ENCODE data around the gene NLGN2. TPM values are rescaled to one million over a fixed set of nuclear protein-coding genes. Genes with fewer than 3 reads are reported as not detected.

The NLGN2 gene
- total RNA-seq, 2 donors from 2014 or later = 4.5 to 21.7 TPM

- no peak for ATAC-seq (replicated peaks)
- peaks cover 5% of the 10 kb centered on the region for H3K4me1 Mint-ChIP-seq
Measured at GRCh38 chr17:7467498-7467897, 59.9 kb downstream of the NLGN2 start.

GRCh38 chr17:7468290-7468689, 60.6 kb downstream of the NLGN2 start:
- H3K27ac Mint-ChIP-seq = no peak overlapping the region

More at GRCh38 chr17:7467498-7467897, 59.9 kb downstream of the NLGN2 start:
- H3K4me3 Mint-ChIP-seq = no peak overlapping the region
- H3K9me3 Mint-ChIP-seq = no peaks in the 10 kb centered on the region
- H3K36me3 Mint-ChIP-seq (ENCODE audit: low read depth) = peaks cover 30% of the 10 kb centered on the region
- no peaks in the 10 kb centered on the region for H3K27me3 Mint-ChIP-seq
- H3K27ac Mint-ChIP-seq = peak overlapping the region; percentile 50

GRCh38 chr17:7468804-7469389, 61.3 kb downstream of the NLGN2 start:
- Mint-ChIP-seq H3K27ac (no peak overlapping the region), H3K27me3 (no peaks in the 10 kb centered on the region), H3K4me1 (peaks cover 5% of the 10 kb centered on the region), H3K4me3 (no peak overlapping the region), H3K36me3 (ENCODE audit: low read depth) (peaks cover 18% of the 10 kb centered on the region), H3K9me3 (no peaks in the 10 kb centered on the region)
- ATAC-seq (replicated peaks) = no peak

More at GRCh38 chr17:7468290-7468689, 60.6 kb downstream of the NLGN2 start:
- H3K4me1 Mint-ChIP-seq = peaks cover 5% of the 10 kb centered on the region
- no peak for ATAC-seq (replicated peaks)
- peaks cover 24% of the 10 kb centered on the region for H3K36me3 Mint-ChIP-seq (ENCODE audit: low read depth)
- no peaks in the 10 kb centered on the region for H3K9me3 Mint-ChIP-seq
- H3K4me3 Mint-ChIP-seq = no peak overlapping the region
- H3K27me3 Mint-ChIP-seq = no peaks in the 10 kb centered on the region

Other genes with a start within 250 kb of the NLGN2 start
- 1 to 10 TPM in 1 of 2 donors, under 1 TPM in 1; 0.67 to 4.5 TPM for gene ASGR1, start 228.5 kb upstream of the NLGN2 start, total RNA-seq
- gene DLG4, start 188.0 kb upstream of the NLGN2 start, total RNA-seq = 10 to 100 TPM in 1 of 2 donors, 1 to 10 TPM in 1; 5.9 to 19.4 TPM
- gene ACADVL, start 187.9 kb upstream of the NLGN2 start, total RNA-seq = 100 to 1,000 TPM; 495 to 517 TPM
- gene DVL2, start 173.3 kb upstream of the NLGN2 start, total RNA-seq = 10 to 100 TPM; 49.1 to 77.5 TPM
- gene PHF23, start 168.4 kb upstream of the NLGN2 start, total RNA-seq = 10 to 100 TPM; 43.5 to 52.3 TPM
- 100 to 1,000 TPM; 190 to 239 TPM for gene GABARAP, start 165.4 kb upstream of the NLGN2 start, total RNA-seq
- gene CTDNEP1, start 156.1 kb upstream of the NLGN2 start, total RNA-seq = 100 to 1,000 TPM; 152 to 209 TPM
- gene ELP5, start 155.6 kb upstream of the NLGN2 start, total RNA-seq = 10 to 100 TPM; 43.7 to 72.0 TPM
- 1 to 10 TPM in 1 of 2 donors, under 1 TPM in 1; 0.52 to 1.0 TPM for gene CLDN7, start 145.4 kb upstream of the NLGN2 start, total RNA-seq
- not detected for gene SLC2A4, start 126.1 kb upstream of the NLGN2 start, total RNA-seq
- under 1 TPM; 0.15 to 0.26 TPM for gene YBX2, start 113.2 kb upstream of the NLGN2 start, total RNA-seq
- gene EIF5A, start 100.2 kb upstream of the NLGN2 start, total RNA-seq = 100 to 1,000 TPM; 429 to 978 TPM
- 10 to 100 TPM; 38.3 to 65.6 TPM for gene GPS2, start 92.5 kb upstream of the NLGN2 start, total RNA-seq
- 10 to 100 TPM; 22.9 to 33.0 TPM for gene NEURL4, start 78.5 kb upstream of the NLGN2 start, total RNA-seq
- 100 to 1,000 TPM; 527 to 774 TPM for gene ACAP1, start 71.3 kb upstream of the NLGN2 start, total RNA-seq
- 10 to 100 TPM; 14.0 to 96.8 TPM for gene KCTD11, start 55.7 kb upstream of the NLGN2 start, total RNA-seq
- 1 to 10 TPM in 1 of 2 donors, under 1 TPM in 1; 0.22 to 1.1 TPM for gene TMEM95, start 52.7 kb upstream of the NLGN2 start, total RNA-seq
- 1 to 10 TPM; 2.9 to 4.8 TPM for gene TNK1, start 26.8 kb upstream of the NLGN2 start, total RNA-seq
- 10 to 100 TPM; 62.8 to 94.4 TPM for gene PLSCR3, start 13.3 kb upstream of the NLGN2 start, total RNA-seq
- 10 to 100 TPM; 64.1 to 69.7 TPM for gene TMEM256, start 3.7 kb upstream of the NLGN2 start, total RNA-seq
- not detected for gene SPEM1, start 12.5 kb downstream of the NLGN2 start, total RNA-seq
- not detected for gene SPEM2, start 17.8 kb downstream of the NLGN2 start, total RNA-seq
- gene SPEM3, start 21.0 kb downstream of the NLGN2 start, total RNA-seq = not detected
- 10 to 100 TPM; 17.7 to 18.0 TPM for gene TMEM102, start 27.6 kb downstream of the NLGN2 start, total RNA-seq
- 10 to 100 TPM in 1 of 2 donors, 1 to 10 TPM in 1; 4.4 to 16.9 TPM for gene FGF11, start 31.7 kb downstream of the NLGN2 start, total RNA-seq
- 10 to 100 TPM; 10.9 to 13.0 TPM for gene CHRNB1, start 37.2 kb downstream of the NLGN2 start, total RNA-seq
- 10 to 100 TPM; 18.9 to 27.5 TPM for gene ZBTB4, start 71.8 kb downstream of the NLGN2 start, total RNA-seq
- gene SLC35G6, start 73.6 kb downstream of the NLGN2 start, total RNA-seq = not detected
- gene POLR2A, start 76.5 kb downstream of the NLGN2 start, total RNA-seq = 100 to 1,000 TPM; 256 to 308 TPM
- 10 to 100 TPM; 27.4 to 44.2 TPM for gene TNFSF12, start 141.2 kb downstream of the NLGN2 start, total RNA-seq
- 1 to 10 TPM; 1.5 to 1.9 TPM for gene TNFSF13, start 150.9 kb downstream of the NLGN2 start, total RNA-seq
- 10 to 100 TPM; 28.9 to 59.3 TPM for gene SENP3, start 154.1 kb downstream of the NLGN2 start, total RNA-seq
- gene CD68, start 171.8 kb downstream of the NLGN2 start, total RNA-seq = 10 to 100 TPM; 17.5 to 51.8 TPM
- 10 to 100 TPM; 58.3 to 96.4 TPM for gene MPDU1, start 176.0 kb downstream of the NLGN2 start, total RNA-seq
- gene SOX15, start 182.2 kb downstream of the NLGN2 start, total RNA-seq = under 1 TPM in 1 of 2 donors, not detected in 1; 0.90 TPM
- 10 to 100 TPM; 34.4 to 37.0 TPM for gene FXR2, start 207.1 kb downstream of the NLGN2 start, total RNA-seq
- gene SAT2, start 220.0 kb downstream of the NLGN2 start, total RNA-seq = 10 to 100 TPM; 25.5 to 62.7 TPM
- under 1 TPM in 1 of 2 donors, not detected in 1; 0.71 TPM for gene SHBG, start 222.3 kb downstream of the NLGN2 start, total RNA-seq
- under 1 TPM; 0.06 to 0.42 TPM for gene ATP1B2, start 243.1 kb downstream of the NLGN2 start, total RNA-seq